Measurements from ENCODE around the gene VAMP3. TPM values are rescaled to one million over a fixed set of nuclear protein-coding genes. Genes with fewer than 3 reads are reported as not detected.

Gene VAMP3
- total and polyA plus RNA-seq, 2 donors (not counting 3 experiments of a cell fraction or from before 2014, with no cell fraction given) = 100 to 137 TPM

DNA sequence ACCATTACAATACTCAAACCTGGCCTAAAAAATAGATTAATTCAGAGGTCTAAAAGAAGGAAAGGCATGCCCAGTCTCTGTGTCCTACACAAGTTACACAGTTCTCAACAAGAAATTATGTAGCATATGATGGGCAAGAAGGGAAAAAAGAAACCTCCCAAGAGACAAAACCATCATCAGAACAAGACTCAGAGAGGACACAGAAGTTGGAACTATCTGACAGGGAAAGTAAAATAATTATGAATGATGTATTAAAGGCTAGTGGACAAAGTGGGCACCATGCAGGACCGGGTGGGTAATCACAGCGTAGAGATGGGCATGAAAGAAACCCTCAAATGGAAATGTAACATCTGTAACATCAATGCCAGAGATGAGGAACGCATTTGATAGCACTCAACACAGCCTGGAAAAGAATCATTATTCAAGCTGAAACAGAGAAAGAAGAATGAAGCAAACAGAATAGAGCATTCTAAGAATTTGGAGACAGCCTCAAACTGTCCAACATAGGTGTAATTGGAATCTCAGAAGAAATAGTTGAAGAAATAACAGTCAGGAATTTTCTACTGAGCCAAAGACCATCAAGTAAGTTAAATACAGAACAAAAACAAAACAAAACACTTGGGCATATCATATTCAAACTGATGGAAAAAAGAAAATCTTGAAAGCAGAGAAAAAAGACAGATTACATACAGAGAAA, 42.7 kb downstream of the VAMP3 start:
- Histone ChIP-seq H3K27me3 (ENCODE audit: control insufficient read depth in 2 of 2, insufficient read depth in 2 of 2, low read length in 2 of 2) (no peaks in the 10 kb centered on the region), H3K79me2 (ENCODE audit: control insufficient read depth, insufficient read depth, low read length) (no peaks in the 10 kb centered on the region), H3K9ac (replicated peaks; ENCODE audit: extremely low read depth, insufficient read depth, low read length) (no peak overlapping the region), H3K27ac (ENCODE audit: insufficient read depth, low read depth, low read length) (no peak overlapping the region), H2AFZ (ENCODE audit: low read depth, low read length) (no peak overlapping the region), H3K9me3 (replicated peaks; ENCODE audit: control insufficient read depth, insufficient read depth, low read length) (no peaks in the 10 kb centered on the region), H3K4me1 (ENCODE audit: control insufficient read depth, extremely low read depth, insufficient read depth, low read length) (no peaks in the 10 kb centered on the region), H4K20me1 (replicated peaks; ENCODE audit: control insufficient read depth, extremely low read depth, insufficient read depth, low read length) (no peaks in the 10 kb centered on the region), H3K4me2 (ENCODE audit: insufficient read depth, low read length) (no peak overlapping the region), H3K36me3 (ENCODE audit: control insufficient read depth in 2 of 2, extremely low read depth in 1 of 2, insufficient read depth in 2 of 2, low read length in 2 of 2) (no peaks in the 10 kb centered on the region), H3K9me1 (replicated peaks; ENCODE audit: control insufficient read depth, extremely low read depth, insufficient read depth, low read length) (no peaks in the 10 kb centered on the region), H3K4me3 (replicated peaks in 1 of 3; ENCODE audit: insufficient read depth in 1 of 3, low read depth in 1 of 3, low read length in 3 of 3) (no peak overlapping the region)
- TF ChIP-seq EZH2 (IDR thresholded peaks at IDR 0.05; ENCODE audit: borderline replicate concordance, low read depth, low read length, severe bottlenecking) (no peak), JUN (IDR thresholded peaks at IDR 0.05; ENCODE audit: borderline replicate concordance, insufficient read depth, insufficient read length, low read depth) (no peak), FOS (IDR thresholded peaks at IDR 0.05; ENCODE audit: borderline replicate concordance, insufficient read depth, low read length) (no peak), POLR2AphosphoS5 (IDR thresholded peaks at IDR 0.05; ENCODE audit: insufficient read depth, low read depth, low read length) (no peak), POLR2A (IDR thresholded peaks at IDR 0.05; ENCODE audit: low read depth, low read length) (no peak), GATA2 (IDR thresholded peaks at IDR 0.05; ENCODE audit: insufficient read depth, insufficient read length, low read depth, low read length) (no peak), MYC (IDR thresholded peaks at IDR 0.05; ENCODE audit: low read depth, low read length) (no peak), MAX (IDR thresholded peaks at IDR 0.05; ENCODE audit: insufficient read depth, insufficient read length) (no peak)
- TF ChIP-seq, protein P1, sequence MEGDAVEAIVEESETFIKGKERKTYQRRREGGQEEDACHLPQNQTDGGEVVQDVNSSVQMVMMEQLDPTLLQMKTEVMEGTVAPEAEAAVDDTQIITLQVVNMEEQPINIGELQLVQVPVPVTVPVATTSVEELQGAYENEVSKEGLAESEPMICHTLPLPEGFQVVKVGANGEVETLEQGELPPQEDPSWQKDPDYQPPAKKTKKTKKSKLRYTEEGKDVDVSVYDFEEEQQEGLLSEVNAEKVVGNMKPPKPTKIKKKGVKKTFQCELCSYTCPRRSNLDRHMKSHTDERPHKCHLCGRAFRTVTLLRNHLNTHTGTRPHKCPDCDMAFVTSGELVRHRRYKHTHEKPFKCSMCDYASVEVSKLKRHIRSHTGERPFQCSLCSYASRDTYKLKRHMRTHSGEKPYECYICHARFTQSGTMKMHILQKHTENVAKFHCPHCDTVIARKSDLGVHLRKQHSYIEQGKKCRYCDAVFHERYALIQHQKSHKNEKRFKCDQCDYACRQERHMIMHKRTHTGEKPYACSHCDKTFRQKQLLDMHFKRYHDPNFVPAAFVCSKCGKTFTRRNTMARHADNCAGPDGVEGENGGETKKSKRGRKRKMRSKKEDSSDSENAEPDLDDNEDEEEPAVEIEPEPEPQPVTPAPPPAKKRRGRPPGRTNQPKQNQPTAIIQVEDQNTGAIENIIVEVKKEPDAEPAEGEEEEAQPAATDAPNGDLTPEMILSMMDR (IDR thresholded peaks at IDR 0.05; ENCODE audit: extremely low read depth in 1 of 2, insufficient read depth in 1 of 2, low read depth in 1 of 2, low read length in 2 of 2) = no peak
- dilution Hi-C loops (cut with MboI; ENCODE audit: extremely low pct_ligation_motif_present, low sequenced_read_pairs) = no loop called here
- FAIRE-seq (peak; percentile 33), DNase-seq (ENCODE audit: low read depth, low spot score) (no peak)
- ChIA-PET POLR2A (no interaction called here), CTCF (no interaction called here)
- BruUV-seq (replicated peaks) = no TSS peak
- intact Hi-C loops (cut with micrococcal nuclease) = no loop called here

Data from endothelial cell of umbilical vein (primary cell).